ENCODE data around the gene PLIN5. TPM values are rescaled to one million over a fixed set of nuclear protein-coding genes. Genes with fewer than 3 reads are reported as not detected.

The PLIN5 gene
- polyA plus RNA-seq, 1 donor (not counting 4 experiments of a cell fraction or from before 2014, with no cell fraction given), result not detected

- Histone ChIP-seq H3K79me2 (ENCODE audit: control insufficient read depth, insufficient read depth, low read length) (no peaks in the 10 kb centered on the region), H3K9me1 (ENCODE audit: control insufficient read depth, extremely low read depth, insufficient read depth, low read length) (peaks cover 2% of the 10 kb centered on the region), H3K27me3 (ENCODE audit: control insufficient read depth, extremely low read depth, insufficient read depth, low read length) (no peaks in the 10 kb centered on the region), H3K4me2 (ENCODE audit: control insufficient read depth, extremely low read depth, insufficient read depth, low read depth, low read length) (no peak overlapping the region), H3K27ac (ENCODE audit: control insufficient read depth, insufficient read depth, low read length) (no peak overlapping the region), H3K9me3 (ENCODE audit: control insufficient read depth, low read depth, low read length) (no peaks in the 10 kb centered on the region), H2AFZ (ENCODE audit: control insufficient read depth, low read length) (no peak overlapping the region), H3K4me1 (ENCODE audit: control insufficient read depth, extremely low read depth, insufficient read depth, low read length) (peaks cover 8% of the 10 kb centered on the region), H3K9ac (ENCODE audit: control insufficient read depth, extremely low read depth, insufficient read depth, low read length) (no peak overlapping the region), H4K20me1 (ENCODE audit: control insufficient read depth, extremely low read depth, insufficient read depth, low read length) (no peaks in the 10 kb centered on the region), H3K4me3 (ENCODE audit: control insufficient read depth in 2 of 3, extremely low read depth in 1 of 3, insufficient read depth in 2 of 3, low read depth in 1 of 3, low read length in 3 of 3) (no peak overlapping the region), H3K36me3 (ENCODE audit: control insufficient read depth in 2 of 2, extremely low read depth in 1 of 2, insufficient read depth in 2 of 2, low read length in 2 of 2) (peaks cover 9 to 11% of the 10 kb centered on the region in 2 experiments)
- no peak for FAIRE-seq
- no peak for TF ChIP-seq EZH2 (IDR thresholded peaks at IDR 0.05; ENCODE audit: low read length)
- TF ChIP-seq, protein P1, sequence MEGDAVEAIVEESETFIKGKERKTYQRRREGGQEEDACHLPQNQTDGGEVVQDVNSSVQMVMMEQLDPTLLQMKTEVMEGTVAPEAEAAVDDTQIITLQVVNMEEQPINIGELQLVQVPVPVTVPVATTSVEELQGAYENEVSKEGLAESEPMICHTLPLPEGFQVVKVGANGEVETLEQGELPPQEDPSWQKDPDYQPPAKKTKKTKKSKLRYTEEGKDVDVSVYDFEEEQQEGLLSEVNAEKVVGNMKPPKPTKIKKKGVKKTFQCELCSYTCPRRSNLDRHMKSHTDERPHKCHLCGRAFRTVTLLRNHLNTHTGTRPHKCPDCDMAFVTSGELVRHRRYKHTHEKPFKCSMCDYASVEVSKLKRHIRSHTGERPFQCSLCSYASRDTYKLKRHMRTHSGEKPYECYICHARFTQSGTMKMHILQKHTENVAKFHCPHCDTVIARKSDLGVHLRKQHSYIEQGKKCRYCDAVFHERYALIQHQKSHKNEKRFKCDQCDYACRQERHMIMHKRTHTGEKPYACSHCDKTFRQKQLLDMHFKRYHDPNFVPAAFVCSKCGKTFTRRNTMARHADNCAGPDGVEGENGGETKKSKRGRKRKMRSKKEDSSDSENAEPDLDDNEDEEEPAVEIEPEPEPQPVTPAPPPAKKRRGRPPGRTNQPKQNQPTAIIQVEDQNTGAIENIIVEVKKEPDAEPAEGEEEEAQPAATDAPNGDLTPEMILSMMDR (optimal IDR thresholded peaks at IDR 0.05 in 1 of 3, IDR thresholded peaks at IDR 0.05 in 1 of 3, conservative IDR thresholded peaks at IDR 0.05 in 1 of 3; ENCODE audit: extremely low read depth in 1 of 3, insufficient read depth in 2 of 3, low read length in 3 of 3), result no peak
- dilution Hi-C loops (cut with MboI; ENCODE audit: extremely low pct_ligation_motif_present, low sequenced_read_pairs), result no loop called here
- DNase-seq (ENCODE audit: low read depth, low spot score), result no peak
These were observed 27.9 kb downstream of the PLIN5 start for GRCh38 chr19:4507150-4507452.

- FAIRE-seq (no peak), DNase-seq (ENCODE audit: low read depth, low spot score) (no peak)
- TF ChIP-seq EZH2 (IDR thresholded peaks at IDR 0.05; ENCODE audit: low read length), result no peak
- TF ChIP-seq, protein P1 (optimal IDR thresholded peaks at IDR 0.05 in 1 of 3, IDR thresholded peaks at IDR 0.05 in 1 of 3, conservative IDR thresholded peaks at IDR 0.05 in 1 of 3; ENCODE audit: extremely low read depth in 1 of 3, insufficient read depth in 2 of 3, low read length in 3 of 3), result no peak
- peaks cover 11 to 13% of the 10 kb centered on the region in 2 experiments for H3K36me3 ChIP-seq (ENCODE audit: control insufficient read depth in 2 of 2, extremely low read depth in 1 of 2, insufficient read depth in 2 of 2, low read length in 2 of 2)
- H2AFZ ChIP-seq (ENCODE audit: control insufficient read depth, low read length), result no peak overlapping the region
- no peak overlapping the region for H3K9ac ChIP-seq (ENCODE audit: control insufficient read depth, extremely low read depth, insufficient read depth, low read length)
- peaks cover 2% of the 10 kb centered on the region for H3K9me1 ChIP-seq (ENCODE audit: control insufficient read depth, extremely low read depth, insufficient read depth, low read length)
- peak overlapping the region; percentile 27 for H3K4me2 ChIP-seq (ENCODE audit: control insufficient read depth, extremely low read depth, insufficient read depth, low read depth, low read length)
- H3K4me3 ChIP-seq (ENCODE audit: control insufficient read depth in 2 of 3, extremely low read depth in 1 of 3, insufficient read depth in 2 of 3, low read depth in 1 of 3, low read length in 3 of 3), result no peak overlapping the region
- no peaks in the 10 kb centered on the region for H3K27me3 ChIP-seq (ENCODE audit: control insufficient read depth, extremely low read depth, insufficient read depth, low read length)
- peaks cover 8% of the 10 kb centered on the region for H3K4me1 ChIP-seq (ENCODE audit: control insufficient read depth, extremely low read depth, insufficient read depth, low read length)
- no peaks in the 10 kb centered on the region for H3K9me3 ChIP-seq (ENCODE audit: control insufficient read depth, low read depth, low read length)
- dilution Hi-C loops (cut with MboI; ENCODE audit: extremely low pct_ligation_motif_present, low sequenced_read_pairs), result no loop called here
- no peaks in the 10 kb centered on the region for H3K79me2 ChIP-seq (ENCODE audit: control insufficient read depth, insufficient read depth, low read length)
- H4K20me1 ChIP-seq (ENCODE audit: control insufficient read depth, extremely low read depth, insufficient read depth, low read length), result no peaks in the 10 kb centered on the region
- H3K27ac ChIP-seq (ENCODE audit: control insufficient read depth, insufficient read depth, low read length), result no peak overlapping the region
These were observed 28.4 kb downstream of the PLIN5 start for GRCh38 chr19:4506449-4507149.

Data from keratinocyte (primary cell).